Body of pancreas (tissue), 4 donors: ENCODE results near the gene CFAP53. TPM values are rescaled to one million over a fixed set of nuclear protein-coding genes. Genes with fewer than 3 reads are reported as not detected.

Source experiments
- ATAC-seq: fragments of 150-250 bp; one replicate; pipeline ENCODE4 v1.9.1; 2016
- DNase-seq, 4 donors: peaks; one replicate each; pipeline ENCODE4 v3.0.0-alpha.2; 2019
- H3K27ac ChIP-seq, 4 donors: fragments of 200-600 bp; sonication (generic); 1 replicate in 3 of 4; 2 replicates in 1 of 4; pipeline versions ENCODE4 v1.5.1 to v1.6.1; 2016 to 2019; ENCODE audit warnings: mild to moderate bottlenecking in 1 of 4, mixed read lengths in 1 of 4, moderate library complexity in 1 of 4
- H3K27me3 ChIP-seq, 2 donors: fragments of 200-600 bp; sonication (generic); one replicate each; pipeline ENCODE4 v1.6.0; 2016; ENCODE audit warnings: mild to moderate bottlenecking in 1 of 2
- H3K36me3 ChIP-seq, 2 donors: fragments of 200-600 bp; sonication (generic); replicated peaks in 1 of 2; 2 replicates each; pipeline ENCODE4 v1.5.1; 2016; ENCODE audit warnings: low read depth in 2 of 2; ENCODE audit not compliant: insufficient read depth in 1 of 2
- H3K4me1 ChIP-seq: fragments of 200-600 bp; sonication (generic); one replicate; pipeline ENCODE4 v1.6.0; 2016
- H3K4me3 ChIP-seq, 2 donors: fragments of 200-600 bp; sonication (generic); 1 replicate in 1 of 2; 2 replicates in 1 of 2; pipeline ENCODE4 v1.5.1; 2016 to 2019
- H3K9me3 ChIP-seq, 3 donors: fragments of 200-600 bp; sonication (generic); 1 replicate in 2 of 3; 2 replicates in 1 of 3; pipeline ENCODE4 v1.5.1; 2016
- CTCF ChIP-seq, 7 experiments: fragments of 450-650 bp in 4 of 7; fragments of 200-600 bp in 3 of 7; sonication (generic) in 3 of 7; IDR thresholded peaks; one replicate each; pipeline ENCODE4 v1.5.1; 2016 to 2019; ENCODE audit warnings: antibody characterized with exemption in 7 of 7
- POLR2A ChIP-seq, 3 donors: fragments of 450-650 bp; IDR thresholded peaks; one replicate each; pipeline ENCODE4 v1.6.1; 2016; ENCODE audit warnings: antibody characterized with exemption in 3 of 3, mild to moderate bottlenecking in 2 of 3
- WGBS, 2 donors: methylation state at CpG; one replicate each; pipeline ENCODE4 v1.1.5; 2017; 5-methylcytosine and 5-hydroxymethylcytosine counted together
- intact Hi-C: fragments of 100-400 bp; cut with DNase I; formaldehyde crosslinking; loops from one replicate; pipeline ENCODE4 v1.15.1; 2023
- total RNA-seq, 2 donors: library from RNA; depleted of rRNA; stranded (reverse); fragments of >200 nt; gene quantifications; one replicate each; pipeline ENCODE4 v1.1.0, GENCODE V29; 2016

CFAP53 gene
- total RNA-seq, 2 donors from 2014 or later = 0.78 to 1.3 TPM

- DNase-seq (no peak), ATAC-seq (no peak)
- Histone ChIP-seq H3K27me3 (no peaks in the 10 kb centered on the region), H3K4me3 (peak overlapping the region; percentile 88 to 94), H3K27ac (peak overlapping the region; percentile 93 to 96 (median 94)), H3K4me1 (peaks cover 34% of the 10 kb centered on the region), H3K9me3 (no peaks in the 10 kb centered on the region), H3K36me3 (peaks cover 8 to 14% of the 10 kb centered on the region in 2 donors)
- WGBS, 2 donors = 28 to 62% methylated on average over 14 to 35 of the region's 35 CpGs
- TF ChIP-seq POLR2A (IDR thresholded peaks at IDR 0.05) (no peak), CTCF (IDR thresholded peaks at IDR 0.05) (no peak)
- intact Hi-C loops = loop anchor here (10.0 kb wide), 1 partner anchor 73 kb away; no protein-coding TSS in a partner anchor
Measured at GRCh38 chr18:50281972-50282520, 15.8 kb upstream of the CFAP53 start.

DNA sequence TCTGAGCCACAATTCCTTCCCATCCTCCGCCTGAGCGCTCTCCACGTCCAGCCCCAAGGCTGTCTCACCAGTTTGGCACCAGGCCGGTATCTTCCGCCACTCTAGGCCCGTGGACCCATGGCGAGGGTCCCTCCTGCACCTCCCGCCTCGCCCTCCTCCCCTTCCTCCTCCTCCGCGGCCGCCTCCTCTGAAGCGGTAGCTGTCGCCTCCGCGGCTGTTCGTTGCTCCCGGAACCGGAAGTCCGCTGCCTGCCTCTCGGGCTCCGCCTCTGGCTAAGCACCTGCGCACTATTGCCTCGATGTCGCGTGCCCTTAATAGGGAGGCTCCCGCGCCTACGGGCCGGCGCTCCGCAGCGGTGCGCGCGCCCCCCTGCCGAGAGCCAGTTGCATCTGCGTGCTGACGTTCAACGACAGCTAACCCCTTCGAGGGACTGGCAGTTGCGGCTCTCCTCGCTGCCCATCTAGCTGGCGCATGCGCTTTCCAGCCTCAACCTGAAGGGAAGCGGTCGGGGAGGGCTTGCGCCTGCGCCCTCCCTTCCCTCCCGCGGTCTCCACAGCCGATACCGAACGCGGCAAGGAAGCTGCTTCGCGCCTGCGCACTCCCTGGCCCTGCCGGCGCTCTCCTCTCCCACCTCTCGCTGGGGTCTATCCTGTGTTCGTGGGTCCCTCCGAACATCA is 15.1 kb upstream of the CFAP53 start, which contains the start of gene MBD1:
TSS of gene MBD1 (minus strand) at position 229 of the 677 bp plus-strand sequence. CDS start 1,531 bp downstream, outside the sequence.
- Histone ChIP-seq H3K4me3 (peak within 1 kb of the TSS; percentile 88 to 94), H3K27me3 (no peaks in the 10 kb centered on the region), H3K27ac (peak within 1 kb of the TSS; percentile 93 to 96 (median 94)), H3K4me1 (peaks cover 31% of the 10 kb centered on the region), H3K9me3 (no peaks in the 10 kb centered on the region), H3K36me3 (peaks cover 12 to 20% of the 10 kb centered on the region in 2 donors)
- ATAC-seq = peak; percentile 95
- intact Hi-C loops = loop anchor here (10.0 kb wide), 1 partner anchor 73 kb away; no protein-coding TSS in a partner anchor
- WGBS, 2 donors = 0% methylated on average over 19 to 63 of the region's 63 CpGs
- peak; percentile 96 to 99 (median 98) for DNase-seq
- TF ChIP-seq POLR2A (IDR thresholded peaks at IDR 0.05) (peak; percentile 66 to 95 (median 94)), CTCF (IDR thresholded peaks at IDR 0.05) (peak in 6 of 7 experiments; percentile 9 to 64 (median 54))

DNA sequence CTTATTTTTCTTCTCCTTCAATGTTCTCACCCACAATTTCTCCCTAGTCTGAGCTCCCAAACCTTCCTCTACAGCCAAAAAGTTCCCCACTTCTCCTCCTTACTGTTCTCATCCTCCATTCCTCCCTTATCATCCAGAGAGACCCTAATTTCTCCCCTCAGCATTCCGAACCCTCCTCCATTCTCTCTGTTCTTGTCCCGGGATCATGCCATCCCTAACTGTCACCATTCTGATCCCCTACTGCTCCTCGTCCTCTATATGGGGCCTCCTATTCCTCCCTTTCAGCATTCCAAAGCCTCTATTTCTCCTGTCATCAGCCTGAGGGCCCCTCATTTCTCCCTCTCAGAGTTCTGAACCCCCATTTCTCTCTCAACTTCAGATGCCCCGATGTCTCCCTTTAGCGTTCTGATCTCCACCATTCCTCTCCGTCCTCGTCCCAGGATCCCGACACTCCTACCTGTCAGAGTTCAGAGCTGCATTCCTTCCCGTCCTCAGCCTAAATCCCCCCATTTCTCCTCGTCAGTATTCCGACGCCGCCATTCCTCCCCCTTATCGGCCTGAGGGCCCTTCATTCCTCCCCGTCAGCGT is 14.5 kb upstream of the CFAP53 start:
- H3K4me3 ChIP-seq = peak overlapping the region; percentile 88 to 94
- H3K36me3 ChIP-seq = peaks cover 18 to 25% of the 10 kb centered on the region in 2 donors
- WGBS, 2 donors = 0 to 1% methylated on average over 16 of the region's 16 CpGs
- H3K27ac ChIP-seq = peak overlapping the region; percentile 93 to 96 (median 94)
- TF ChIP-seq POLR2A (IDR thresholded peaks at IDR 0.05) (no peak), CTCF (IDR thresholded peaks at IDR 0.05) (no peak)
- H3K9me3 ChIP-seq = no peaks in the 10 kb centered on the region
- peaks cover 28% of the 10 kb centered on the region for H3K4me1 ChIP-seq
- intact Hi-C loops = loop anchor here (10.0 kb wide), 1 partner anchor 74 kb away; no protein-coding TSS in a partner anchor
- no peaks in the 10 kb centered on the region for H3K27me3 ChIP-seq
- no peak for DNase-seq
- ATAC-seq = no peak

DNA sequence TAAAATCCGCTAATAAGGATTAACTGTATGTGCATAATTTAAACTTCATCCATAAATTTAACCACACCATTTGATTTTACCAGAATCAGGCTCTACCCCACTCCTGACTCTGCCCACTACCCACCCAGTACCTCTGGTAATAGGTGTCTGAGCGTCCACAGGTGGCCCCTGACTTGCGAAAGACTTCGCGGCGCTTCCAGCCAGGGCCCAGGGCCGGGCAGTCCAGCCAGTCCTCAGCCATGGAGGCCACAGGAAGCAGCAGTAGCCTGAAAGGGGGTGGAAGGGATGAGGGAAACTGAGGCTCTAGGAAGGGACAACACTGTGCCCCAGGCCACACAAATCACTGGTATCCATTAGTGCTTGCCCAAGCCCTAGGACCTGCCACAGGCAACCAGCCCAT is 13.5 kb upstream of the CFAP53 start:
- H3K27ac ChIP-seq = no peak overlapping the region
- ATAC-seq (no peak), DNase-seq (no peak)
- H3K4me1 ChIP-seq = peaks cover 28% of the 10 kb centered on the region
- no peak for TF ChIP-seq CTCF (IDR thresholded peaks at IDR 0.05)
- no peak for TF ChIP-seq POLR2A (IDR thresholded peaks at IDR 0.05)
- H3K36me3 ChIP-seq = peaks cover 29 to 33% of the 10 kb centered on the region in 2 donors
- H3K9me3 ChIP-seq = no peaks in the 10 kb centered on the region
- WGBS, 2 donors = 82 to 94% methylated on average over 7 of the region's 7 CpGs
- no peaks in the 10 kb centered on the region for H3K27me3 ChIP-seq
- H3K4me3 ChIP-seq = no peak overlapping the region
- intact Hi-C loops = loop anchor here (10.0 kb wide), 1 partner anchor 75 kb away; no protein-coding TSS in a partner anchor
